G401 (cell line): ENCODE measurements around the gene COL6A2. TPM values are rescaled to one million over a fixed set of nuclear protein-coding genes. Genes with fewer than 3 reads are reported as not detected.
A peak's percentile ranks its signal among the peaks of the same experiment; 100 is the strongest.

Experiments used
- DNase-seq: peaks from one replicate; pipeline ENCODE4 v3.0.0-alpha.2; 2015; ENCODE audit warnings: low spot score
- in situ Hi-C: cut with HindIII; loops from 2 replicates; pipeline ENCODE4 v1.10.0; 2016; ENCODE audit warnings: low sequenced_read_pairs, mixed read lengths
- total RNA-seq: library from RNA; depleted of rRNA; stranded (reverse); fragments of >200 nt; shearing (Covaris generic); gene quantifications from 2 replicates; pipeline ENCODE4 v1.2.3, GENCODE V29; 2014

COL6A2 gene
- total RNA-seq, 1 experiment from 2014 or later, result 79.2 TPM

DNA sequence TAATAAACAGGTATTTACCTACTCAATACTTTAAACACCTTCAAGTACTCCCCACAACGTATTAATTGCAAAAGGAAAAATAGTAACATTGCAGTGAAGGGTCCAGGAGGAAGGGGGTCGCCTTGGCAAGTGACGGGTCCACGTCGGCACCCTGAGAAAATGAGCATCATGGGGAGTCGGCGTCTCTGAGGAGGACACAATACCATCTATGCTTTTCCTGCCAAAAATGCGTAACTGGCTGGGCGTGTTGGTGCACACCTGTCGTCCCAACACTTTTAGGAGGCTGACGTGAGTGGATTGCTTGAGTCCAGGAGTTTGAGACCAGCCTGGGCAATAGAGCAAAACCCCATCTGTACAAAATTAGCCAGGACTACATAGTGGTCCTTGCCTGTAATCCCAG, 50.2 kb downstream of the COL6A2 start:
- no peak for DNase-seq
- in situ Hi-C loops, result no loop called here

DNA sequence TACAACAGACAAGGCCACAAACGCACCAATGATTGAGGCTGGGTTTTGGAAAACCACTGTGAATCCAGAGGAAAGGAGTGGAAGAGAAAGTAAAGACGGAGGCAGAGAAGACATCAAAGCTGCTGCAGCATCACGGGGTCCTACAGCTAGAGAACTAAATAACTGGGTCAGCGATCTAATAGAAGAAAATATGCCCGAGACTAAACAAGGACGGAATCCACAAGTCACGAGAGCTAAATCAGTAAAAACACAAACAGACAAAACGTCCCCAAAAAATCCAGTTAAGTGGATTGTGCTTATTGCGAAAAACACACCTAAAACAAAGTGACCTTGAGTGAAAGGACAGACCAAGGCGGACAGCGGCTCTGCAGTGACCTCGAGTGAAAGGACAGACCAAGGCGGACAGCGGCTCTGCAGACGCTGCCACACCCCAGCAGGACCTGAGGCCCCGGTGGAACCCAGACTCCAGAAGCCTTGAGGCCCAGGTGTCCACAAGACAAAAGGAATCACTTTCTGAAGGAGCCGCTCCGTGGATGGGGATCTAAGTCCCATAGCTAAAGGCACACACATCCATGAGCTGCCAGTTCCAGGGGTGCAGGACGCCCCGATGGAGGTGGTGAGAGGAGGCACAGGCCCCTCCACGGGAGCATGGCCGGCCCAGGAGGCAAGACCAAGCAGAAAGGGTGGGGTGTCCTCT, 51.4 kb downstream of the COL6A2 start:
- in situ Hi-C loops, result no loop called here

DNA sequence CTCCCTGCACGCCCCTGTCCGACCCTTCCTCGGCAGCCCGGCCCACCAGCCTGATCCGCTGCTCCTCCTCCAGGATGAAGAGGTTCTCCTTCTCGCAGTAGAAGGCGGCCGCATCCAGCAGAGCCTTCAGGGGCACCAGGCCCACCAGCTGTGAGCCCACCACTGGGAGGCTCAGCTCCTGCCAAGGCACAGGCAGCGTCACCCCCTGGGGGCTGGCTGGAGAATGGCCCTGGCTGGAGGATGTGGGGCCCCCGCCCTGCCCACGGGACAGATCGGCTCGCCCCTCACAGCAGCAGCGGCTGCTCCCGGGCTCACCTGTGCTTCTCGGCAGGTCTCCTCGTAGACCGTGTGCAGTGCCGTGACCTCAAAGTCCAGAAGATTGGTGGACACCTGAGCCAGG, 52.2 kb downstream of the COL6A2 start:
- no peak for DNase-seq
- in situ Hi-C loops, result no loop called here

More for the DNA sequence above, 51.4 kb downstream of the COL6A2 start:
- no peak for DNase-seq

DNA sequence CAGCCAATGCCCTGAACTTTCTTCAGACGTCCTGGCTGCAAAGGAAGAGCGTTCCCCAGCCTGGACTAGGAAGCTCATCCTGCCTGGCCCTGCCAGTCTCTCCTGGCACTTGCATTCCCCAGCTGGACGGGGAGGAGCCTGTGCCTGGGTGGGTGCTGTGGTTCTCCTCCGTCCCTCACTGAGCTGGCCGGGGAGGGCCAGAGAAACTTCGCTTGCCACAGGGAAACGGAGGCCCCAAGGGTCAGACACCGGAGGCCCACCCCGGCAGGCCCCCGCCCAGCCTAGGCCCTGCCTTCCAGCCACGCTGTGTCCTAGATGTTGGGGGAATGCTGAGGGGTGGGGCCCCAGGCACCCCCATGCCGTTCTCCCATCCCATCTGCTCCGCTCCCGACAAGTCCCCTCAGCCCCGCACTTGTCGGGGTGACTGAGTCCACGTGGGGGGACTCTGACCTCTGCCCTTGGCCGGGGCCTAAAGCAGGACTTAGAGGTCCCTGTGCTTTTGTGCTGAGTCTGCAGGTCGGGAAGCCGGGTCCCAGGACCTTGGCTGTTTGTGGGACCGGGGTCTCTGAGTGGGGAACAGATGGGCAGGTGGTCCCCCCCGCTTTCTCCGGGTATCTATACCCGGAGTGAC, 52.7 kb downstream of the COL6A2 start:
- no peak for DNase-seq
- in situ Hi-C loops, result no loop called here

DNA sequence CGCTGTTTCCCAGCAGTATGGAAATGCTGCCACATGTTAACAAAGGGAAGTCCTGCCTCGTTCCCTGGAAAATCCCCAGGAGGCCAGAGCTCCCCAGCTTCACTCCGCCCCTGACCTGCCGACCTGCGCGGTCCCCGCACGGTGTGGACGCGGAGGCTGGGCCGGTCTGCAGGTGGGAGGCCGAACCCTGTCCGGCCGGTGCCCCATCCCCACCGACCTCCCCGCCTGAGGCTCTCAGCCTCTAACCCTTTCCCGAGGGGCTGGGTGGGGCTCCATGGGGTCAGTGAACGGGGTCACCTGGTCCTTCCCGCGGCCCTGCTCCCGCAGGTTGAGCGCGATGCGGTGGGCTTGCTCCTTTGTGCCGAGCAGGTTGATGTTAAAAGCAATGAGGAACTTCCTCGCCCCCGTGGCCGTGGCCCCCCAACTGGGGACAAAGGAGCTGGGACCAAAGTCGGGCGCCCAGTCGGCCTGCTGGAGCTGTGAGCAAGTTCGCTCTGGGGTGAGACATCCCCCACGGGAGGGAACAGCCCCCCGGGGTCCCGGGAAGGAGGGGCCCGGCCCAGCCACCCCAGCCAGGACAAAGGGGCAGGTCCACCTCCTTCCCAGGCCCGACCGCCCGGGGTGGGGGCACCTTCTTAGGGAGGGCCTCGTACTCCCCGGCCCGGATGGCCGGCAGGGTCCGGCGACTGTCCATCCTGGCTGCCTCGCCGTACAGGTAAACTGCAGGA, 53.5 kb downstream of the COL6A2 start:
- no peak for DNase-seq
- in situ Hi-C loops, result no loop called here

DNA sequence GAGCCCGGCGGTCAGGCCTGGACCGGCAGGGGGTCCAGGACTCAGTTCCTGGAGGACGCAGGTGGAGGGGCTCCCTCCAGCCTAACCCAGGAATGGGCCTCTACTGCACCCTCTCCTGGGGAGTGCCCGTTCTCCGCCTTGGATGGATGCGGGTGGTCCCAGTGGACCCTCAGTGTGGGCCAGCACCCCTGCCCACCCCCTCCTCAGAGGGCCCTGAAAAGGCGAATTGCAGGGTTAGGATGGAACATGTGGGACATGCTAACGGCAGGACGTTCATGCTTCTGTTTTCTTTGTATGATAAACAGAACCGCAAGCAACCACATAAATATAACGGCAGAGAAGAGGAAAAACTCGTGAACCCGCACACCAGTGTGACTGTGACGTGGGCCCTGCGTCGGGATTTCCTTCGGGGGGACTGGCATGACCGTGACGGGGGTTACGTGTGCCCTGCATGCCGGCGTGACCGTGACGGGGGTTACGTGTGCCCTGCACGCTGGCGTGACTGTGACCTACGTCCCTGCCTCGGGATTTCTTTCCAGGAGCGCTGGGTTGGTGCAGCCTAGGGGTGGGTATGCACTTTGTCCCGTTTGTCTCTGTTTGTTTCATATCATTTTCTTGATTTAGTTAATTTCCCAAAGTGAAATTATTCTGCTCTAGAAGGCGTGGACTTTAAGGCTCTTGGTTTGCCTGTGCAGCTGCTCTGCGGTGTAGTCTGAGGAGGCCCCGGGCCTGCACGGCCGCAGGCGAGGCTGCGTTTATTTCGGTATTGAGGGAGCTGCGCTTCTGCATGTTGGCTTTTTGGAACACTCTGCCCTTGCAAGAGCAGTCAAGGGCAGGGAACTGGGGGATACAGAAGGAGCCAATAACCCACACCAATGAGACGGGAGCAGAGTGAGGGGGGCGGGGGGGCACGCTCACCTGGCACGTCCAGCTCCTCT, 54.3 kb downstream of the COL6A2 start:
- in situ Hi-C loops, result no loop called here
- DNase-seq, result no peak

DNA sequence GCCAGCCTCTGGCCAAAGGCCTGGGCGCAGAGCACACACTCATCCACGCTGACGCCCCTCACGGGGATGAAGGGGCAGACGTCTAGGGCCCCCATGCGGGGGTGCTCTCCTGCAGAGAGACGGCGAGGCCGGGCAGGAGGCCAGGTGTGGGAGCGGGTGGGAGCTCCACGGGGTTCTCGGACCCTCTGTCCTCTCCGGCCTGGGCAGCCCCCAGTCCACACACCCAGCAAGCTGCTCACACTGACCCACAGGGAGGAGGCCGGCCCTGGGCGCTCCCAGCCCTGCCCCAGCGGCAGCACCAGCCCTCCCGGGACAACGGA, 55.0 kb downstream of the COL6A2 start:
- DNase-seq, result no peak
- in situ Hi-C loops, result no loop called here

DNA sequence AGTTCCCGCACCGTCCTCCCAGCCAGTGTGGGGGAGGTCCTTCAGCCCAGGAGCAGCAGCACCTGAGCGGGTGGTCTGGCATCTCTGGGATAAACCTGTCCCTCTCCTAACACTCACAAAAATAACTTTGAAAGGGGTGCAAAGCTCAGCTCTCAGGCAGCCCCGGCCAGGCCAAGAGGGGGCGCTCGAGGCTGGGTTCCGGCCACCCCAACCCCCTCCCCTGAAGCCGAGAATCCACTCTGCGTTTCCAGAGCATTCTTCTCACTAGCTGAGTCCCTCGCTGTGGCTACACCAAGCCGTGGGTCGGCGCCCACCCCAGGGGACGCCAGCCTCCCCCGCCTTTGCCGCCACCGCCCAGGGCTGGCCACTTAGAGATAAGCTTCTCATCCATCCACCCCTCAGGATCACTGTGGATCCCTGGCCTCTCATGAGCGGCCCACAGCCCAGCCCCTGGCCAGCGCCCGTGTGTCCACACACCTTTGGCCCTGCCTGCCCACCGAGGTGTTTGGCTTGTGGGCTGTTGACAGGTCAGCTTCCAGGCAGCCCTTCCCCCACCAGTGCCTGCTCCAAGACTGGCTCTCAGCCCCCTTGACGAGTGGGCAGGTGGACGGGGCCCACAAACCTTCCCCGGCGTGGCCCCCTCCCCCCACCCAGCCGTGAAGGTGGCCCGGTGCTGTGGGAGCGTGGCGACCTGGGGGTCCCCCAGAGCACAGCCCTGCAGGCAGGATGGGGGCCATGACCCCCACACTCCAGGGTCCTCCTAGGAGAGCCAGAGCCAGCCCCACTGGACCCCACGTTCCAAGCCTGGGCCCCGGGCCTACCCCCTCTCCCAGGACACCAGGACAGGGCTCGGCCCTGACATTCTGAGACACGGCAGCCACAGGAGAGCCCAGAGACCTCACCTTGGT, 55.6 kb downstream of the COL6A2 start:
- peak; percentile 19 for DNase-seq
- in situ Hi-C loops, result no loop called here

DNA sequence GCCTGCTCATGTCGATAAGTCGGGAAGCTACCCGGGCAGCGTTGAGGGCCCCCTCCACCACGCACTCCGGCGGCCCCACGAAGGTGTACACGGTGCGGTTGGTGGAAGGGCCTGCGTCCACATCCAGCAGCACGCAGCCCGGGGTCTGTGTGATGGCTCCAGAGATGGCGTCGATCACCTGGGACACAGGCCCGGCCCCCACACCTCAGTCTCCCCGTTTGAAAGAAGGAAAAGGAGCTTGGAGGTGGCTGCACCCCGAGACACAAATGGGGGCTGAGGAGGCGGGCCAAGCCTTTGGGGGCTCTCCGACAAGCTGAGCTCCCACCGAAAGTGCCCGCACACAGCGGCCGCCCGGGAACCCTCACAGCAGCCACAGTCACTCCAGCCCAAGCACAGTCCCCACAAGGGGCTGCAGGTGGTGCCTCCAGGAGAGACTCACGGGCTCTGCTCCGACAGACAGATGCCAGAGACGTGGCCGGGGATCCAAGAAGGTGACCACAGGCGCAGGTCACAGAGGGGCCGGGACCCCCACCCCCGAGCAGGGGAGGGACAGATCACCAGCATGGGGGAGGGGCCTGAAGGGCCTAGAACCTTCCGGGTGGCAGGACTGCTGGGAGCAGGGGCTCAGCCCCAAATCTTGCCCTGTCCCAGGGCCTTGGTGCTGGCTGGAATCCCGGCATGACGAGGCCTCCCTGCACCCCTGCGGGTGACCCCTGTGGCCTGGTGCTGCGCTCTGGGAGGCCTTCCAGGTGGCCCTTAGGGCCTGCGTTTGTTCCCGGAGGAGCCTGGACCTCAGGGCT, 56.4 kb downstream of the COL6A2 start:
- DNase-seq, result no peak
- in situ Hi-C loops, result no loop called here

DNA sequence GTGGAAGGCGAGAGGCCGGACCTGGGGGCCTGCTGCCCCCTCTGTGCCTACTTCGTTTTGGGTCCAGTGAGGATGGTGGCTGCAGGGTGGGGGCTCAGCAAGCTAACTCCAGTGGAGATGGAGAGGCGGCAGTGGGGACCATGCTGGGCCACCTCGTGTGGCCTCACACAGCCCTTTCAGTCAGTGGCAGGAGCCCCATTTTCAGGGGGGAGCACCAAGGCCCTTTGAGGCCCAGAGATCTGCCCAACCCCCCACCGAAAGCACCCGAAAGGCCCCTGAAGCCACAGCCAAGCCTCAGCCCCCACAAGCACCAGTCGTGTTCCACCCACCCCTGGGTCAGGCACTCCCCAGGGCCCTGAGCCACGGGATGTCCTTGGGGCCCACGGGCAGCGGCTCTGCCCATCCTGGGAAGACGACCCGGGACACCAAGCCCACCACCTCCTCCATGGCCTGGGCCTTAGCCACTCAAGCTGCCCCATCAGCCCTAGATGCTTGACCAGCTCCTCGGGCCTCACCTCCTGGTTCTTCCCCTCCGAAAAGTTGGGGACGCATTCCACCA, 57.1 kb downstream of the COL6A2 start:
- in situ Hi-C loops, result no loop called here
- no peak for DNase-seq

DNA sequence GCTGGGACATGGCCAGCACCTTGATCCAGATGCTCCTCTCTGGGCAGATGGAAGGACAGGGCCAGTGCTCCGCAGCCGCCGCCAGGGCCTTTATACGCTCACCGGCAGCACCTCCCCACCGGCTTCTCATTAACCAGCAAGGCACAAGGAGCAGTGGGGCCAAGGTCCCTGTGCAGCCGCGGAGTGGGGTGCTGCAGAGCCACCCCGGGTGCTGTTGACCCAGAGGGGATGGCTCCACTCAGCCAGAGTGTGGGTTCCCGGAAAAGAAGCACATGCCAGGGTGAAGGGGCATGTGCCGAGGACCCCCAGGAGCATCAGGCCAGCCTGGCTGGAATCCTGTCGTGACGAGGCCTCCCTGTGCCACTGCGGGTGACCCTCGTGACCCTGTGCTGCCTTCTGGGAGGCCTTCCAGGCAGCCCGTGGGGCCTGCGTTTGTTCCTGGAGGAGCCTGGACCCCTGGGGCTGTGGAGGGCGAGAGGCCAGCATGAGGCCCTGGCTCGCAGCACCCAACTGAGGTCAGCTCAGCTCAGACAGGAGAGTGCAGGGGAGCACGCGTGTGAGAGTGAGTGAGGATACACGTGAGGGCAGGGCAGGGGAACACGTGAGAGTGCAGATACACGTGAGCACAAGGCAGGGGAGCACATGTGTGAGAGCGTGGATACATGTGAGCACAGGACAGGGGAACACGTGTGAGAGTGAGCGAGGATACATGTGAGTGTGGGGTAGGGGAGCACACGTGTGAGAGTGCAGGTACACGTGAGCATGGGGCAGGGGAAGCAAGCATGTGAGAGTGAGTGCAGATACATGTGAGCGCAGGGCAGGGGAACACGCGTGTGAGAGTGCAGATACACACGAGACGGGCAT, 57.8 kb downstream of the COL6A2 start, which contains the start of gene FTCD:
Gene FTCD (minus strand): TSS at position 66 of the 864 bp plus-strand sequence. CDS start 56 bp downstream, at position 10.
- in situ Hi-C loops, result no loop called here
- DNase-seq, result no peak

DNA sequence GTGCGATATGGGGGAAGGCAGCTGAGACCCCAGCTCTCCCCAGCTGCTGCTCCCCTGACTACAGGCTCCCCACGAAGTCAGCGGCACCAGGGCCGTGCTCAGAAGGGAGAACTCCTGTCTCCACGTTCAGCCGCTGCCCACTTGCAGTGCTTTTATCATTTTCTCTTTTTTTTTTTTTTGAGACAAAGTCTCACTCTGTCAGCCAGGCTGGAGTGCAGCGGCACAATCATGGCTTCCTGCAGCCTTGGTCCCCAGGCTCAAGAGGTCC, 58.4 kb downstream of the COL6A2 start:
- no peak for DNase-seq
- in situ Hi-C loops, result no loop called here

DNA sequence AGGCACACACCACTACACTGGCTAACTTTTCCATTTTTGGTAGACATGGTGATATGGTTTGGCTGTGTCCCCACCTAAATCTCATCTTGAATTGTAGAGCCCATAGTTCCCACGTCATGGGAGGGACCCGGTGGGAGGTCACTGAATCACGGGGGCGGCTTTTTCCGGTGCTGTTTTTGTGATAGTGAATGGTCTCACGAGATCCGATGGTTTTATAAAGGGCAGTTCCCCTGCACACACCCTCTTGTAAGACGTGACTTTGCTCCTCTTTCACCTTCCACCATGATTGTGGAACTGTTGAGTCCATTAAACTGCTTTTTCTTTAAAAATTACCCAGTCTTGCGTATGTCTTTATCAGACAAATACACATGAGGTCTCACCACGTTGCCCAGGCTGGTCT, 58.8 kb downstream of the COL6A2 start:
- in situ Hi-C loops, result no loop called here
- no peak for DNase-seq

DNA sequence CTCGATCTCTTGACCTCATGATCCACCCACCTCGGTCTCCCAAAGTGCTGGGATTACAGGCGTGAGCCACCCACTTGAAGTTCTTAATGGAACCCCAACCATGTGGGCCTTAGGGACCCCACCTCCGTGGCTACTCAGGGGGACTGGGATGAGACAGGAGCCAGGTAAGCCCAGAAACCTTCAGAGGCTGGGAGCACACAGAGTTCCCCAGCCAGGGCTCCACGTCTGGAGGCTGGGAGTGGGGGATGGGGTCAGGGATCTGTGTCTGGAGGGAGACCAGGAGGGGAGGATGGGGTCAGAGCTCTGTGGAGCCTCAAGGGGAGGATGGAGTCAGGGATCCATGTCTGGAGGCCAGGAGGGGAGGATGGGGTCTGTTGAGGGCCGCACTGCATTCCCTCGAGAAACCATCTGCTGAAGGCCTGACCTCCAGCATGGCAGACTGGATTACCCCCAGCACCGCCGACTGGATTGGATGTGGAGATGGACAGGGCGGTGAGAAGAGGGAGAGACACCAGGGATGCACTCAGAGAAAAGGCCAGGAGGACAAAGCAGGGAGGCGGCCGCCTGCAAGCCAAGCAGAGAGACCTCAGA, 59.6 kb downstream of the COL6A2 start:
- no peak for DNase-seq
- in situ Hi-C loops, result no loop called here

DNA sequence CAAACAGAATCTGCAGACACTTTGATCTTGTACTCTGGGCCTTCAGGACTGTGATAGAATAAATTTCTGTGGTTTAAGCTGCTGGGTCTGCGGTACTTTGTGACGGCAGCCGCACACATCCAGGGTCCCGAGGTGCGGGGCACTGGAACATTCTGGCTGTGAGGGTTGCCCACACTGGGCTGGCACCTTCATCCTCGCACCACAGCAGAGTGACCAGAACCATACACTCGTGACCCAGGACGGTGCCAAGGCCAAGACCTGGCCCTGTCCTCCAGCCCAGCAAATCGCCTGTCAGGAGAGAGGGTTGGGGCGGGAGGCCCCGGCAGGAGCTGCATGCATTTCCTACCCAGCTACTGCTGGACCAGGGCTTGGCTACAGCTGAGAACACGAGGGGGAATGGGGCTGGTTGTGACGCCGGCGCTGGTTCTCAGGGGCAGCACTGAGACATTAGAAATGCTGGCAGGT, 60.1 kb downstream of the COL6A2 start:
- in situ Hi-C loops, result no loop called here
- no peak for DNase-seq

DNA sequence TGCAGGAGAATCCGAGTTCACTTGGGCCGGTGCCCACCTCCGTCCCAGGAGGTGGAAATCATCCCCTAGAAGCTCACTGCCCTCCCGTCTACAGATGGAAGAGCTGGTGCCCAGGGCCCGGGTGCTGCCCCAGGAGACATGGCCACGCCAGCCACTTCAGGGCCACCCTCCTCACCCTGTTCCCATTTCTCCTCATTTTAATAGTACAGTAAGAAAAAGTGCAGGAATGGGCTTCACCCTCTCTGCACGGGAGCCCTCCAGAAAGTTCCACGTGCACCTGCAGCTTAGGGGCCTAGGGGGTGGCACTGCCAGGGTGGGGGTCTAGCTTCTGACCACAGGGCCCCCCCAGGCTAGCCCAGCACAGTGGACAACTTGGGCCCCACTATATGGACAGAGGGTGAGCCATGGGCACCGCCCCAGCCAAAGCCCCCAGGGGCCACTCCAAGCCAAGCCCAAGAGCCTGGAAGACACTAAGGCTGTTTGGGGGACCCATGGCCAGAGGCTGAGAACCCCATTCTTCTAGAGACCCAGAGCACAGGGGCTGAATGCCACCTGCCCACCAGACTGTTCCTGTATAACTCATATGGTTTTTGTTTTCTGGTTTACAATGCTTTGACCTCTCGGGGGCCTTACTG, 60.9 kb downstream of the COL6A2 start:
- in situ Hi-C loops, result no loop called here
- no peak for DNase-seq
